ENCODE measurements around the gene WIPI1.
"Not testable (repeated sequence)": the region's sequence is repeated elsewhere in the genome, so short reads cannot be mapped to it uniquely, and the experiment has no call there.

Gene WIPI1, protein sequence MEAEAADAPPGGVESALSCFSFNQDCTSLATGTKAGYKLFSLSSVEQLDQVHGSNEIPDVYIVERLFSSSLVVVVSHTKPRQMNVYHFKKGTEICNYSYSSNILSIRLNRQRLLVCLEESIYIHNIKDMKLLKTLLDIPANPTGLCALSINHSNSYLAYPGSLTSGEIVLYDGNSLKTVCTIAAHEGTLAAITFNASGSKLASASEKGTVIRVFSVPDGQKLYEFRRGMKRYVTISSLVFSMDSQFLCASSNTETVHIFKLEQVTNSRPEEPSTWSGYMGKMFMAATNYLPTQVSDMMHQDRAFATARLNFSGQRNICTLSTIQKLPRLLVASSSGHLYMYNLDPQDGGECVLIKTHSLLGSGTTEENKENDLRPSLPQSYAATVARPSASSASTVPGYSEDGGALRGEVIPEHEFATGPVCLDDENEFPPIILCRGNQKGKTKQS

DNA sequence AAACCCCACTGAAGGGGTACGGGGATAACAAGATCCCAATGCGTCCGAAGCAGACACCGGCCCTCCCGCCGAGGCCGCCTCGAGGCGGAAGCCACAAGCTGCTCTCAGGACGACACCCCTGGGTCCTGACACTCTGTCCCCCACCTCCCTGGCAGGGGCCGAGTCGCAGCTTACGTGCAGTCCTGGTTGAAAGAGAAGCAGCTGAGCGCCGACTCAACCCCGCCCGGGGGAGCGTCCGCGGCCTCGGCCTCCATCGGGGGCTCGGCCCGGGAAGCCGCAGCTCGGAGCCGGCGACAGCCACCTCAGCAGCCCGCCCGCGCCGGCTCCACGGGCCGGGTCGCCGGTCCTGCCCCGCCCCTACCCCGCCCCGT is at the start of gene WIPI1:
WIPI1 (minus strand) TSS at position 329 of the 371 bp plus-strand sequence; CDS start at position 254, 75 bp downstream.
- peak within 1 kb of the TSS; percentile 91 for H3K27ac Mint-ChIP-seq
- no peaks in the 10 kb centered on the region for H3K9me3 Mint-ChIP-seq
- no peaks in the 10 kb centered on the region for H3K27me3 Mint-ChIP-seq
- peak within 1 kb of the TSS; percentile 87 for H3K4me3 Mint-ChIP-seq
- DNase-seq (ENCODE audit: low spot score in 2 of 2) (peak; percentile 55 to 69), ATAC-seq (ENCODE audit: low read depth) (peak; percentile 18)
- peaks cover 13% of the 10 kb centered on the region for H3K4me1 Mint-ChIP-seq
- no peaks in the 10 kb centered on the region for H3K36me3 Mint-ChIP-seq

DNA sequence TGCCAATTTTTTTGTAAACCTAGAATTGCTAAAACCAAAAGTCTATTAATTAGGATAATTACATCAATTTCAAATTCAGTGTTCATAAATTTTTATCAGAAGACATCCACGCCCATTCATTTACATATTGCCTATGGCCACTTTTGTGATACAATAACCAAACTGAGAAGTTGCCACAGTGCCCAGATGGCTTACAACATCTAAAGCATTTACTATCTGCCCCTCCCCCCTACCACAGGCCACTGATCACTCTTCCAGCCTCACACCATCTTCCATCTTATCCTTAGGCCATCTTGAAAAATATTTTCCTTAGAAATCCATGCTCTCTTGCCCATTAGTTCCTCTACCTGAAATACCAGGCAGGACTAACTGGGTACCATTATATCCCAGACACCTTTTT is 48.7 kb upstream of the WIPI1 start:
- Mint-ChIP-seq H3K27me3 (no peaks in the 10 kb centered on the region), H3K4me1 (peaks cover 8% of the 10 kb centered on the region), H3K9me3 (no peaks in the 10 kb centered on the region), H3K4me3 (no peak overlapping the region), H3K36me3 (no peaks in the 10 kb centered on the region), H3K27ac (no peak overlapping the region)
- no peak for DNase-seq (ENCODE audit: low spot score in 2 of 2)
- ATAC-seq (ENCODE audit: low read depth) = no peak

DNA sequence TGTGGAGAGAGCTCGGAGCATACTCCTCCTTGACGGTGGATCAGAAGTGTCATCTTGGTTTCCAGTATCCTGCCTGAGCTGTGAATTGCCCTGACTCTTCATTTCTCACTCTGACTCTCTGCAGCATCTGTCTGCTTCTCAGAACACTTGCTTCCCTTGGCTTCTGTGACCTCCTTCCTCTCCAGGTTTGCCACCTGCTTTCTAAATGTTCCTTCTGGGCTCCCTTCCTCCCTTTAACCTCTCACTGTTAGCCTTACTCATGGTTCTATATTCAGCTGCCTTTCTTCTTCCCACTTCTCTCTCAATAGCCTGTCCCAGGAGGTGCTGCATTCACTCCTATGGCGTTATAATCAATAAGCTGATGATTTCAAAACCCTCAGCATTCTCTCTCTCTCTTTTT is 43.8 kb upstream of the WIPI1 start:
- no peak for DNase-seq (ENCODE audit: low spot score in 2 of 2)
- no peaks in the 10 kb centered on the region for H3K9me3 Mint-ChIP-seq
- no peaks in the 10 kb centered on the region for H3K27me3 Mint-ChIP-seq
- ATAC-seq (ENCODE audit: low read depth) = no peak
- H3K36me3 Mint-ChIP-seq = peaks cover 1% of the 10 kb centered on the region
- no peak overlapping the region for H3K4me3 Mint-ChIP-seq
- no peak overlapping the region for H3K27ac Mint-ChIP-seq
- peaks cover 29% of the 10 kb centered on the region for H3K4me1 Mint-ChIP-seq

DNA sequence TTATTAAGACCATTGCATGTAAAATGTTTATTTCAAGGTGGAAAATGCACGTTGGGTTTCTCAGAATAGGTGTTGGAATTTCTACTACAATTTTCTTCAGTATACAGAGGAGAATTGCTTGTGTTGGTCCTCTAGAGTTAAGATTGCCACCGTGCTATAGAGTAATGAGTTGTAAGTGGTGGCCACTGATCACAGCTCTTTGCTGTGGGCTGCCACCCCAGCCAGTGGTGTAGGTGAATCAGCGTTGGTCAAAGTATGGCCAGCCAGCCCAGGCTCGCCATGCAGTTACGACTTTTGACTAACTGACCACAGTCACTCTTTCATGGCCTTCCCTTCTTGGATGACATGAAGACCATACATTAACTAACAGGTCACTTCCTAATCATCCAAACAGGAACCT is 42.3 kb upstream of the WIPI1 start:
- Mint-ChIP-seq H3K4me1 (peaks cover 27% of the 10 kb centered on the region), H3K27ac (no peak overlapping the region), H3K9me3 (no peaks in the 10 kb centered on the region), H3K27me3 (no peaks in the 10 kb centered on the region), H3K36me3 (peaks cover 1% of the 10 kb centered on the region), H3K4me3 (no peak overlapping the region)
- no peak for ATAC-seq (ENCODE audit: low read depth)
- DNase-seq (ENCODE audit: low spot score in 2 of 2) = no peak

DNA sequence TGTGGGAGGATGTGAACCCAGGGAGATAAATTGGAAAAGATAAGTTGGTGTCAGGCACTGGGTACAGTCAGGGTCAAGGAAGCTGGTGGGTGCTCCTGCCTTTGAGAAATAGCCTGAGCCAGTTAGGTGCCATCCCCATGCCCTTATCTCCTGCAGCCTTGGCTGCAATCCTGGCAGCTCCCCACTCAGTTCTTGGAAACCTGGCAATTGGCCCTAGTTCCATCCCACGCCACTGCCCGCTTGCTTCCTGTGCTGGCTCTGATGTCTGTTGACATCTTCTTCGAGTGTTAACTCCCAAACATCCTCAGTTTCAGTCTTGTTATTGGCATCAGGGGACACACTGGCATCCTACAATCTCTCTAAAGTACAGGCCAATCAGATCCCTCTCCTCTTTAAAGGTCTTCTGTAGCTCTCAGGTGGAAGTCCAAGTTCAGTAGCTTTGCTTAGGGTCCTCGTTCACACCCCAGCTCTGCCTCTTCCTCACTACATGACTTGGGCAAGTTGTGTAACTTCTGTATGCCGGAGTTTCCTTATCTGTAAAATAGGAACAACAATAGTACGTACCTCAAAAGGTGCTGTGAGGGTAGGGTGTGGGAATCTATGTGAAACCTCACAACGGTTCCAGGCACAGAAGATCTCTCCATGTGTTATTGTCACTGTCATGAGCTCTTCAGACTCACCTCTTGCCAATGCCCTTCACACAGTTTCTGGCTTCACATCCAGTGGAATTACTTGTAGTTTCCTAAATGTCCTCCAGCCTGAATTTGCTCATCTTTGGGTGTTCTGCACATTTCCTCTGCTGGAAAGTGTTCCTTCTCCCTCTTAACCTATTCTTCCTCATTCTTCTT is 41.4 kb upstream of the WIPI1 start:
- Mint-ChIP-seq H3K9me3 (no peaks in the 10 kb centered on the region), H3K27me3 (no peaks in the 10 kb centered on the region), H3K4me1 (peaks cover 27% of the 10 kb centered on the region), H3K27ac (peak overlapping the region; percentile 81), H3K4me3 (peak overlapping the region; percentile 59), H3K36me3 (peaks cover 1% of the 10 kb centered on the region)
- ATAC-seq (ENCODE audit: low read depth) (no peak), DNase-seq (ENCODE audit: low spot score in 2 of 2) (no peak)

DNA sequence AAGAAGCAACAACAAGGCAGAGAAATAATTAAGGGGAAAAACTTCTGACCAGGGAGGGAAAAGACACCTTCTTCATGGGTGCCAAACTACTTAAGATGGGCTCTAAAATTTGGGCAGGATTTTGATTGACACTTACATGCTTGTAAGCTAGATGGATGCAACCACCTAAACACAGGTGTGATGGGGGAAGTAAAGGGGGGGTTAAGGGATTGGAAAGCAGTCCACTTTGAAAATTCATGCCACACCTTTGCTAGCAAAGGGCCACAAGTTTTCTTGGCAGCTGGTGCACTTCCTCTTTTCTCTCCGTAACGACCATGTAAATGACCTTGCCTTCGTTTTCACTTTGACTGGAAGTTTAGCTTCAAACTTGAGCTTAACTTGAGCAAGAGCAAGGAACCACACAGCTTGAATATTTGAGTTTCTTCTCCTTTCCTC is 40.6 kb upstream of the WIPI1 start:
- no peaks in the 10 kb centered on the region for H3K9me3 Mint-ChIP-seq
- peaks cover 27% of the 10 kb centered on the region for H3K4me1 Mint-ChIP-seq
- ATAC-seq (ENCODE audit: low read depth) = peak; percentile 93
- peak overlapping the region; percentile 56 for H3K4me3 Mint-ChIP-seq
- DNase-seq (ENCODE audit: low spot score in 2 of 2) = peak; percentile 32 to 68
- H3K36me3 Mint-ChIP-seq = peaks cover 1% of the 10 kb centered on the region
- peak overlapping the region; percentile 81 for H3K27ac Mint-ChIP-seq
- no peaks in the 10 kb centered on the region for H3K27me3 Mint-ChIP-seq

DNA sequence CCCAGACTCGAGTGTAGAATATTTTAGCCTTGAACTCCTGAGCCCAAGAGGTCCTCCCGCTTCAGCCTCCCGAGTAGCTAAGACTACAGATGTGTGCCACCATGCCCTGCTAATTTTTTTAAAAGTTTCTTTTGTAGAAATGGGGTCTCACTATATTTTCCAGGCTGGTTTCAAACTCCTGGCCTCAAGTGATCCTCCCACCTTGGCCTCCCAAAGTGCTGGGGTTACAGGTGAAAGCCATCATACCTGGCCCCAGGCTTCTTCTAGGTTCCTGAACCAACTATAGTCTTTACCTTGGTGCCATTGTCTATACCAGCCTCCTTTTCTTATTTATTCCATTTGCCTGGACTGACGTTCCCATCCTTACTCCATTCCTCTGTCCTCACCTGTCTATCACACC is 37.8 kb upstream of the WIPI1 start:
- no peaks in the 10 kb centered on the region for H3K36me3 Mint-ChIP-seq
- no peak overlapping the region for H3K4me3 Mint-ChIP-seq
- H3K4me1 Mint-ChIP-seq = peaks cover 37% of the 10 kb centered on the region
- H3K27me3 Mint-ChIP-seq = no peaks in the 10 kb centered on the region
- ATAC-seq (ENCODE audit: low read depth) (no peak), DNase-seq (ENCODE audit: low spot score in 2 of 2) (no peak)
- peak overlapping the region; percentile 30 for H3K27ac Mint-ChIP-seq
- no peaks in the 10 kb centered on the region for H3K9me3 Mint-ChIP-seq

DNA sequence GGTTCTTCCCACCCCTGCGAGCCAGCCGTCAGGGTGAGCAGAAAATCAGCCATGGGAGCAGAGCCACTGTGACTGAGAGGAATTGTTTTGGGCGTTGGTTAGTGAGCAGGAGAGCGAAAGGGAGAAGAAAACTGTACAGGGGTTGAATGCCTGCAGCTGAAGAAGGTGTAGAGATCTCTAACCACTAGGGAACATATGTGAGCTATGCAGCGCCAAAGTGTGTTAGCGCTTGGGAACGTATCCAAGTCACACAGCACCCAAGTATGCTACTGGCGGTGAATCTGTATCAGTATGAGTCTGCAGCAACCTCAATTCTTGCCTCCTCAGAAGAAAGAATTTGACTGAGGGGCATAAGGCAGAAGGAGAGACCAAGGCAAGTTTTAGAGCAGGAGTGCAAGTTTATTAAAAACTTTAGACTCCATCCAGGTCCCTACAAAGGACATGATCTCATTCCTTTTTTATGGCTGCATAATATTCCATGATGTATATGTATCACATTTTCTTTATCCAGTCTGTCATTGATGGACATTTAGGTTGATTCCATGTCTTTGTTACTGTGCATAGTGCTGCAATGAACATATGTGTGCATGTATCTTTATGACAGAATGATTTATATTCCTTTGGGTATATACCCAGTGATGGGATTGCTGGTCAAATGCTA is 35.2 kb upstream of the WIPI1 start:
- not testable (repeated sequence) for H3K9me3 Mint-ChIP-seq; H3K27ac Mint-ChIP-seq; H3K36me3 Mint-ChIP-seq; DNase-seq (ENCODE audit: low spot score in 2 of 2); H3K27me3 Mint-ChIP-seq; H3K4me3 Mint-ChIP-seq; ATAC-seq (ENCODE audit: low read depth)
- H3K4me1 Mint-ChIP-seq = peaks cover 29% of the 10 kb centered on the region

DNA sequence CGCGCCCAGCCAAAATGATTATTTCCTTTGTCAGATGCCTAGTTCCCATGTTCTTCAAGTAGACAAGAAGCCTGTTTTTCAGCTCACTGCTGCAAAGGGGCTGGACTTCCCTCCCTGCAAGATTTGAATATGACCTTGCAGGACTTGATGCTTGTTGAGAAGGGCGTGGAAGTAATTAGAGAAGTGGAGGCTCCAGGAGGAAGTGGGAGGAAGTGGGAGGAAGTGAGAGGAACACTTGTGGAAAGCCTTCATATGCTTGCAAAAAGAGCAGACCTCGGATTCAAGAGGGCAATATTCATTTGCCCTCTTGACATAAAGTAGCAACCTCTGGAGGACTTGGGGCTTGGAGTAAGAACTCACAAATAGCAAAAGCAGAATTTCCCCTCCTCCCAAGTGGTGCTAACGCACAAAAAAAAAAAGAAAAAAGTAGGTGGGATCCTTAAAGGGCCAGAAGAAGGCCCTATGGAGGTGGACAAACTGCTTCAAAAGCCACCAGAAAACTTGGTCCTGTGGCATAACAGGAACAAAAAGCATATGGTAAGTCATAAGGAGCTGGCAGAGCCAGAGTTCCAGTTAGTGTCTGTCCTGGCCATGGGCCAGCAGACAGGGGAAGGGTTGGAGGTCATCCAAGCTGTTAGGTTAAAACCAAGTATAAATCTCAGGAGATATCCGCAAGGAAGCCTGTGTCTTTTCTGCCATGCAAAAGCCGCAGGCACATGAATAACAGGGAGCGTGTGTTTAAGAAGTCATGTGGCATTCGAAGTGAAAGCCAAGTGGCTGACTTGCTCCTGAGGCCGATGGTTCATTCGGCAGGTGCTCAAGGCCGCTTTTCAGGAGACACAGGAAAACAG is 34.3 kb upstream of the WIPI1 start:
- Mint-ChIP-seq H3K27me3 (no peaks in the 10 kb centered on the region), H3K36me3 (no peaks in the 10 kb centered on the region), H3K9me3 (no peaks in the 10 kb centered on the region), H3K4me1 (peaks cover 28% of the 10 kb centered on the region), H3K4me3 (peak overlapping the region; percentile 0), H3K27ac (peak overlapping the region; percentile 48)
- DNase-seq (ENCODE audit: low spot score in 2 of 2) = no peak
- peak; percentile 64 for ATAC-seq (ENCODE audit: low read depth)

DNA sequence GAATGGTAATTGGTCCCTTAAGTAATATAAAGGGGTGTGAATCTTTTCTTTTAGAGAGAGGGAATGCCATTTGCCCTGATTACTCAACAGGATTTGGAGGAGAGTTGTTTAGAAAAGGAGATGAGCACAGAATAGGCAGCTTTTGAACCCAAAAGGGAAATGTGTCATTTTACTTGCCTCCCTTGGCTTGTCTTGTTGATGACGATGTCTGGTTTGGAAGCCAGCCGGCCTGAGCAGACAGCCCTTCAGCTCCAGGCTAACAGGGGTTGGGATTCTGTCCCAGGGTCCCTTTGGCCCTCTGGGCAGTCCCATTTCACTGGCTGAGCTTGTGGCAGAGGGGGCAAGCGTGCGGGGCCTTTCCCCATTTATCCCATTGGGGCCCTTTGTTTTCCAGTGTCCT is 32.6 kb upstream of the WIPI1 start:
- H3K9me3 Mint-ChIP-seq = no peaks in the 10 kb centered on the region

DNA sequence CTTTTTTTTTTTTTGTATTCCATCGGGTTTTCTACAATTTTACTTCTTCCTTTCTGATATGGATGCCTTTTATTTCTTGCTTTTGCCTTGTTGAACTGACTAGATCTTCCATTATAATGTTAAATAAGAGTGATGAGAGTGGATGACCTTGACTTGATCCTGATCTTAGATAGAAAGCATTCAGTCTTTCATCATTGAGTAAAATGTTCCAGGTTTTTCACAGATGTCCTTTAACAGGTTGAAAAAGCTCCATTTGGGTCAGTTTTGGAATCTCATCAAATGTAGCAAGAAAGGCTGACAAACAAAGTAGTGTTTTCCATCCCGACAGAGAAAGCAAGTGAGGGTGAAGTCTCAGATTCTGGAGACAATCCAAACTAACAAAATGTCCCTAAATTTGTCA is 27.2 kb upstream of the WIPI1 start:
- H3K9me3 Mint-ChIP-seq = peaks cover 2% of the 10 kb centered on the region
- H3K36me3 Mint-ChIP-seq = peaks cover 2% of the 10 kb centered on the region
- H3K27me3 Mint-ChIP-seq = peaks cover 5% of the 10 kb centered on the region
- DNase-seq (ENCODE audit: low spot score in 2 of 2) (no peak), ATAC-seq (ENCODE audit: low read depth) (no peak)
- peaks cover 13% of the 10 kb centered on the region for H3K4me1 Mint-ChIP-seq
- no peak overlapping the region for H3K4me3 Mint-ChIP-seq
- no peak overlapping the region for H3K27ac Mint-ChIP-seq

More for the DNA sequence above, 32.6 kb upstream of the WIPI1 start:
- Mint-ChIP-seq H3K27me3 (peaks cover 3% of the 10 kb centered on the region), H3K36me3 (no peaks in the 10 kb centered on the region), H3K4me3 (no peak overlapping the region), H3K4me1 (peaks cover 29% of the 10 kb centered on the region), H3K27ac (no peak overlapping the region)
- ATAC-seq (ENCODE audit: low read depth) = no peak
- no peak for DNase-seq (ENCODE audit: low spot score in 2 of 2)

DNA sequence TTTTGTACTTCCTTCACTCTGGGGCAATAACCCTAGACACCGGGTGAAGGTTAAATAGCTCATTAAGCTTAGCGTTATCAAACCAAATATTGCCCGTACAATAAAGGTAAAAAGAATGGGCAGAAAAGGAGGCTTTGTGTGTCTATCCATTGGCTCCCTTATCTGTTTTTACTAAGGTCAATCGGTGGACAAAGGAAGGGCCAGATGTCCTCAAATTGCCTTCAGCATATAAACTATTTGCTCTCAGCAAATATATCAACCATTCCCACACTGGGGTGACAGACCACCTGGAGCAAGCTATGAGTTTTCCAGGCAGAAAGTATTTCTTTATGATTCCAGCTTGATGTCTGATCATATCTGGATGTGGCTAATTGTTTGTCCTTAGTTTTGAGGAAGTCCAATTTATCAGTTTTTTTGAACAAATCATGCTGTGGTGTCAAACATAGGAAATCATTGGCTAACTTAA is 25.3 kb upstream of the WIPI1 start:
- peaks cover 3% of the 10 kb centered on the region for H3K36me3 Mint-ChIP-seq
- DNase-seq (ENCODE audit: low spot score in 2 of 2) (no peak), ATAC-seq (ENCODE audit: low read depth) (no peak)
- H3K27me3 Mint-ChIP-seq = peaks cover 5% of the 10 kb centered on the region
- H3K27ac Mint-ChIP-seq = no peak overlapping the region
- H3K9me3 Mint-ChIP-seq = peaks cover 6% of the 10 kb centered on the region
- peaks cover 6% of the 10 kb centered on the region for H3K4me1 Mint-ChIP-seq
- H3K4me3 Mint-ChIP-seq = no peak overlapping the region

DNA sequence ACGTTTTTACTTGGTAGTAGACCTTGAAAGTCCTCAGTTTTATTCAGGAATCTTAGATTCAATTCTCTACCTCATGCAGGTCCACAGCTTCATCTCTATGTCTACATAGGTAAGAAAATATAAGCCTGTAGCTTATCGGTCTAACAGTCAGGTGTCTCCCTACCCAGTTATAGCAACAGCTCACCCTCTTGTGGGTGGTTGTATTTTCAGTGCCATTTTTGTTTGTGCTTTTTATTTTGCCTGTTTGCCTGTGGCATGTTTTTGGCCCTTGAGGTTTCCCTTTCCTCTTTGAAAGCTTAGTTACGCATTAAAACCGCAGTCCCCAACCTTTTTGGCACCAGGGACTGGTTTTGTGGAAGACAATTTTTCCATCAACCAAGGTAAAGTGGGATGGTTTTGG is 23.6 kb upstream of the WIPI1 start:
- H3K4me1 Mint-ChIP-seq = no peaks in the 10 kb centered on the region
- peaks cover 6% of the 10 kb centered on the region for H3K9me3 Mint-ChIP-seq
- DNase-seq (ENCODE audit: low spot score in 2 of 2) (no peak), ATAC-seq (ENCODE audit: low read depth) (no peak)
- no peak overlapping the region for H3K4me3 Mint-ChIP-seq
- H3K27ac Mint-ChIP-seq = no peak overlapping the region
- peaks cover 3% of the 10 kb centered on the region for H3K36me3 Mint-ChIP-seq
- H3K27me3 Mint-ChIP-seq = peaks cover 6% of the 10 kb centered on the region
